ENCODE data around the gene FKBP8. TPM values are rescaled to one million over a fixed set of nuclear protein-coding genes. Genes with fewer than 3 reads are reported as not detected.

FKBP8 gene
- total and polyA plus RNA-seq, 12 donors: 26.3 to 816 (median 265) TPM

- TF ChIP-seq, protein P1, sequence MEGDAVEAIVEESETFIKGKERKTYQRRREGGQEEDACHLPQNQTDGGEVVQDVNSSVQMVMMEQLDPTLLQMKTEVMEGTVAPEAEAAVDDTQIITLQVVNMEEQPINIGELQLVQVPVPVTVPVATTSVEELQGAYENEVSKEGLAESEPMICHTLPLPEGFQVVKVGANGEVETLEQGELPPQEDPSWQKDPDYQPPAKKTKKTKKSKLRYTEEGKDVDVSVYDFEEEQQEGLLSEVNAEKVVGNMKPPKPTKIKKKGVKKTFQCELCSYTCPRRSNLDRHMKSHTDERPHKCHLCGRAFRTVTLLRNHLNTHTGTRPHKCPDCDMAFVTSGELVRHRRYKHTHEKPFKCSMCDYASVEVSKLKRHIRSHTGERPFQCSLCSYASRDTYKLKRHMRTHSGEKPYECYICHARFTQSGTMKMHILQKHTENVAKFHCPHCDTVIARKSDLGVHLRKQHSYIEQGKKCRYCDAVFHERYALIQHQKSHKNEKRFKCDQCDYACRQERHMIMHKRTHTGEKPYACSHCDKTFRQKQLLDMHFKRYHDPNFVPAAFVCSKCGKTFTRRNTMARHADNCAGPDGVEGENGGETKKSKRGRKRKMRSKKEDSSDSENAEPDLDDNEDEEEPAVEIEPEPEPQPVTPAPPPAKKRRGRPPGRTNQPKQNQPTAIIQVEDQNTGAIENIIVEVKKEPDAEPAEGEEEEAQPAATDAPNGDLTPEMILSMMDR (IDR thresholded peaks at IDR 0.05): peak in 2 of 6 experiments; percentile 10 to 23
- no peak for TF ChIP-seq POLR2A (IDR thresholded peaks at IDR 0.05)
- WGBS, 4 donors: 54 to 61% (median 57%) methylated on average over 16 to 22 of the region's 22 CpGs
- no peaks in the 10 kb centered on the region for H3K27me3 ChIP-seq
- H3K4me1 ChIP-seq (replicated peaks in 1 of 2): peaks cover 35 to 75% of the 10 kb centered on the region in 2 donors
- H3K4me3 ChIP-seq: no peak overlapping the region
- H3K27ac ChIP-seq: peak overlapping the region in 1 of 5 donors; percentile 10
- no peaks in the 10 kb centered on the region for H3K9me3 ChIP-seq (replicated peaks in 1 of 3)
- DNase-seq: peak in 3 of 7 donors; percentile 31 to 74 (median 46)
- intact Hi-C loops (cut with DNase I): no loop called here
- H3K36me3 ChIP-seq (replicated peaks in 1 of 2): no peaks in the 10 kb centered on the region
Measured at GRCh38 chr19:18488838-18489626, 54.3 kb downstream of the FKBP8 start.

GRCh38 chr19:18488403-18488723 lies 55.0 kb downstream of the FKBP8 start:
- WGBS, 4 donors: 92 to 100% (median 96%) methylated on average over 1 to 6 of the region's 6 CpGs
- no peak for DNase-seq
- H3K27me3 ChIP-seq: no peaks in the 10 kb centered on the region
- H3K27ac ChIP-seq: peak overlapping the region in 1 of 5 donors; percentile 10
- no peak overlapping the region for H3K4me3 ChIP-seq
- TF ChIP-seq POLR2A (IDR thresholded peaks at IDR 0.05): no peak
- TF ChIP-seq, protein P1 (IDR thresholded peaks at IDR 0.05): peak in 1 of 6 experiments; percentile 35
- intact Hi-C loops (cut with DNase I): no loop called here
- peaks cover 33 to 73% of the 10 kb centered on the region in 2 donors for H3K4me1 ChIP-seq (replicated peaks in 1 of 2)
- H3K9me3 ChIP-seq (replicated peaks in 1 of 3): no peaks in the 10 kb centered on the region
- H3K36me3 ChIP-seq (replicated peaks in 1 of 2): no peaks in the 10 kb centered on the region

DNA sequence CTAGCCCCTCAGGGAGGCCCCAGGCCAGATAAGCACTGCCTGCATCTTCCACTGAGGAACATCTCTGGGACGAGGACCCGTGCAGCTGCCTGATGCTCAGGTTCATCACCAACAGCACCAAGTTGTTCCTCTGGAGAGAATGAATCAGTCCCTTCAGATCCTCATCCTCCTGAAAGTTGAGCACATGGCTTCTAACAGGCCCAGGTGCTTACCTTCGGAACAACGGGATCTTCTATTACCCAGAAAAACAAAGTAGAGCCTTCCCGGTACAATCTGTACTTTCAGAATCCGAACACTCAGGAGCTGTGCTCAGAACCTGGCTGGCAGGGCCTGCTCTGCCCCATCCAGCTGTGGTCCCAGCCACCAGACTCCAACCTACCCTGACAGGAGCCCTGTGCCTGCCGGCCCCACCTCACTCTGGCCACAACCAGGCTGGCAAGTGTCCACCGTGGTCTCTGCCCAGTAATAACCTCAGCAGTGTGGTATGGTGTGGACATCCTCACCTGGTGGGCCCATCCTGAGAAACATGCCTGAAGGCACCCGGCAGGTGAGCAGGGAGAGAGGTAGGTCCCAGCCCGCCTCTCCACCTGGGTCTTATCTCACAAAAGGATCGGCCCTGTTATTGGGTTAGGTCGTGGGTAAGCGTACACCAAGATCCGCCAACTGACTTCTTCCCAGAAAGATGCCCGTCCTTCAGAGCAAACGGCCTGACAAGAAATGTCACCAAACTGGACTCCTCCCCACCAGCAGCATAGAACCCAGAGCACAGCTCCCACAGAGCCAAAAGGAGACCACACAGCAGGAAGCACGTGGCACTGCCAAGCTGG lies 55.6 kb downstream of the FKBP8 start:
- Histone ChIP-seq H3K4me1 (replicated peaks in 1 of 2) (peaks cover 30 to 73% of the 10 kb centered on the region in 2 donors), H3K9me3 (replicated peaks in 1 of 3) (no peaks in the 10 kb centered on the region), H3K27ac (peak overlapping the region in 2 of 5 donors; percentile 10 to 41), H3K27me3 (no peaks in the 10 kb centered on the region), H3K4me3 (no peak overlapping the region), H3K36me3 (replicated peaks in 1 of 2) (no peaks in the 10 kb centered on the region)
- no peak for TF ChIP-seq POLR2A (IDR thresholded peaks at IDR 0.05)
- TF ChIP-seq, protein P1 (IDR thresholded peaks at IDR 0.05): no peak
- 84 to 94% (median 87%) methylated on average over 6 to 17 of the region's 17 CpGs for WGBS, 4 donors
- intact Hi-C loops (cut with DNase I): no loop called here
- peak in 1 of 7 donors; percentile 21 for DNase-seq

- Histone ChIP-seq H3K9me3 (replicated peaks in 1 of 3) (no peaks in the 10 kb centered on the region), H3K27ac (peak overlapping the region in 2 of 5 donors; percentile 71 to 80), H3K4me1 (replicated peaks in 1 of 2) (peaks cover 21 to 72% of the 10 kb centered on the region in 2 donors), H3K36me3 (replicated peaks in 1 of 2) (no peaks in the 10 kb centered on the region), H3K4me3 (no peak overlapping the region), H3K27me3 (no peaks in the 10 kb centered on the region)
- DNase-seq: no peak
- WGBS, 4 donors: 76 to 83% (median 80%) methylated on average over 7 to 8 of the region's 8 CpGs
- TF ChIP-seq, protein P1 (IDR thresholded peaks at IDR 0.05): no peak
- no peak for TF ChIP-seq POLR2A (IDR thresholded peaks at IDR 0.05)
- intact Hi-C loops (cut with DNase I): no loop called here
Measured at GRCh38 chr19:18486746-18487145, 56.6 kb downstream of the FKBP8 start.

Measured in adrenal gland (tissue), 12 donors.